GM12864 (cell line): Measurements from ENCODE around the gene STX1B.
A peak's percentile ranks its signal among the peaks of the same experiment; 100 is the strongest.

Experiments used
- DNase-seq: peaks from one replicate; pipeline ENCODE4 v3.0.0-alpha.2; 2011; ENCODE audit warnings: low read depth
- H3K4me3 ChIP-seq: 2 replicates; pipeline ENCODE4 v1.5.1; 2011; ENCODE audit warnings: mild to moderate bottlenecking, low read depth, low read length, control low read depth
- TF ChIP-seq, protein P1 (sequence below): IDR thresholded peaks from 2 replicates; pipeline ENCODE4 v1.5.1; 2011; ENCODE audit warnings: low read depth, mild to moderate bottlenecking, moderate library complexity, low read length, control low read depth, inconsistent platforms; ENCODE audit errors: missing control alignments

The STX1B gene

GRCh38 chr16:31000671-31001382 is 9.6 kb downstream of the STX1B start:
- DNase-seq: no peak
- TF ChIP-seq, protein P1, sequence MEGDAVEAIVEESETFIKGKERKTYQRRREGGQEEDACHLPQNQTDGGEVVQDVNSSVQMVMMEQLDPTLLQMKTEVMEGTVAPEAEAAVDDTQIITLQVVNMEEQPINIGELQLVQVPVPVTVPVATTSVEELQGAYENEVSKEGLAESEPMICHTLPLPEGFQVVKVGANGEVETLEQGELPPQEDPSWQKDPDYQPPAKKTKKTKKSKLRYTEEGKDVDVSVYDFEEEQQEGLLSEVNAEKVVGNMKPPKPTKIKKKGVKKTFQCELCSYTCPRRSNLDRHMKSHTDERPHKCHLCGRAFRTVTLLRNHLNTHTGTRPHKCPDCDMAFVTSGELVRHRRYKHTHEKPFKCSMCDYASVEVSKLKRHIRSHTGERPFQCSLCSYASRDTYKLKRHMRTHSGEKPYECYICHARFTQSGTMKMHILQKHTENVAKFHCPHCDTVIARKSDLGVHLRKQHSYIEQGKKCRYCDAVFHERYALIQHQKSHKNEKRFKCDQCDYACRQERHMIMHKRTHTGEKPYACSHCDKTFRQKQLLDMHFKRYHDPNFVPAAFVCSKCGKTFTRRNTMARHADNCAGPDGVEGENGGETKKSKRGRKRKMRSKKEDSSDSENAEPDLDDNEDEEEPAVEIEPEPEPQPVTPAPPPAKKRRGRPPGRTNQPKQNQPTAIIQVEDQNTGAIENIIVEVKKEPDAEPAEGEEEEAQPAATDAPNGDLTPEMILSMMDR: no peak
- H3K4me3 ChIP-seq: no peak overlapping the region

- no peak overlapping the region for H3K4me3 ChIP-seq
- TF ChIP-seq, protein P1: no peak
- no peak for DNase-seq
These were observed 11.3 kb downstream of the STX1B start for GRCh38 chr16:30998852-30999761.

- TF ChIP-seq, protein P1: no peak
- peak overlapping the region; percentile 42; the same call in 1 of the 2 replicates for H3K4me3 ChIP-seq
- DNase-seq: no peak
These were observed 12.4 kb downstream of the STX1B start for GRCh38 chr16:30997725-30998711.

DNA sequence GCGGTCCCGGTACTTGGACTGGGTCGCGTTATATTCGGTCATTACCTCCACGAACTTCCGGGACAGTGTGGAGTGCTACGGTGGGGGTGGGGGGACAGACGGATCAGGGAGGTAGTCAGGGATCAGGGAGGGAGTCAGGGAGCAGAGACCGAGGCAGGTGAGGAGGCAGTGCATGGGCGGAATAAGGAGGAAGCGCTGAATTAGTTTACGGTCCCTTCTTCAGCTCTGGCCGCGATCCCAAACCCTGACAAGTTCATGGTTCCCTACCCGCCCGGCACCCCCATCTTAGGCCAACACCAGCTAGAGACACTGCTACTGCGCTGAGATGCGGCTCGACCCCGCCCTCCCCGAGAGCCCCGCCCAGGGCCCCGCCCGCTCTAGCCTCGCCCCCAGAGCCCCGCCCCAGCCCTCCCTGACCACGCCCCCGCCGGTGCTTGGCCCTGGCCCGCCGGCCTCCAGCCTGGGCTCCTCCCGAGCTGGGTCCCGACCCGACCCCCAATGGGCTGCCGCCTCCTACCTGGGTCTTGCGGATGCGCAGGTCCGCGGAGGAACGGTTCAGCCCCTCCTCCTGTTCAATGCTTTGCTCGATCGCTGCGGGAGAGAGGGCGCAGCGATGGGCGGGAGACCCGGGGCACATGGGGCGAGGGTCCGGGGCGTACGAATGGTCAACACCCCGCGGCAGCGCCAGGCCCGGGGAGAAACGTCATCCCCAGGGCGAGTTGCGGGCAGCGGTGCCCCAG is 13.3 kb downstream of the STX1B start:
- H3K4me3 ChIP-seq: peak overlapping the region; percentile 74
- peak; percentile 55 for DNase-seq
- TF ChIP-seq, protein P1: no peak

DNA sequence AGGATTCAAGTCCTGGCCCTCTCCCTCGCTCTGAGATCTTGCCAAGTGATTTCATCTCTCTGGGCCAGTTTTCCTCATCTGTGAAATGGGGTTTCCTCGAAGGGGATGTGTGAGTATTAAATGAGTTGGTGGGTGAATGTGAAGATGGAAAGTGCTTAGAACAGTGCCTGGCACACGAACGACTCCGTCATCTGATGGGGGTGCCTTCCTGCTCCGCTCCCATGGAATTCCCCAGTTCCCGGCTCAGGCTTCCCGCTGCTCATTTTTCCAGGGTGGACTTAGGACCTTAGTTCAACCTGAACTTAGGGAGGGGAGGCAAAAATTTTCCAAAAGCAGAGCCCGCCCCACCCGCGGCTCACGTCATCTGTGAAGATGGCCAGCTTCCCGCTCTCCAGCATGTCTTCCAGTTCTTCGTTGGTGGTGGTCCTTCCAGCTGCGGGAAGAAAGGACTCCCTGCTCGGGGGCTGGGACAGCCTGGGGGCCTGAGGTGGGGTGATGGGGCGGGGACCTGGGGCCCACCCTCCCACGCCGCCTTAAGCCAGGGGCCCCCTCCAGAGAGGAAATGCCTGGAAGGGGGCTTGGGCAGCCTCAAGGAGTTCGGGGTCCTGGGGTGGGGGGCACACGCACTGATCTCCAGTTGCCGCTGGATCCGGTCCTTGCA is 14.0 kb downstream of the STX1B start:
- no peak for DNase-seq
- TF ChIP-seq, protein P1: no peak
- H3K4me3 ChIP-seq: peak overlapping the region; percentile 74
